Mesothelial cell of epicardium (in vitro differentiated cells): ENCODE measurements around the gene PCYT2. TPM values are rescaled to one million over a fixed set of nuclear protein-coding genes. Genes with fewer than 3 reads are reported as not detected.

Experiments used
- DNase-seq, 2 experiments: peaks; one replicate each; pipeline ENCODE4 v3.0.0; 2021; ENCODE audit warnings: low spot score in 2 of 2; ENCODE audit not compliant: unreplicated experiment in 2 of 2
- H3K27ac Mint-ChIP-seq: 2 replicates; pipeline ENCODE4 v1.8.0; 2021; ENCODE audit warnings: mixed read lengths
- H3K27me3 Mint-ChIP-seq: 2 replicates; pipeline ENCODE4 v1.8.0; 2021; ENCODE audit warnings: low read depth, mixed read lengths
- H3K36me3 Mint-ChIP-seq: 2 replicates; pipeline ENCODE4 v1.8.0; 2021; ENCODE audit warnings: mixed read lengths
- H3K4me1 Mint-ChIP-seq: 2 replicates; pipeline ENCODE4 v1.8.0; 2021; ENCODE audit warnings: mixed read lengths
- H3K4me3 Mint-ChIP-seq: 2 replicates; pipeline ENCODE4 v1.8.0; 2021; ENCODE audit warnings: mild to moderate bottlenecking, moderate library complexity, mixed read lengths
- H3K9me3 Mint-ChIP-seq: 2 replicates; pipeline ENCODE4 v1.8.0; 2021; ENCODE audit warnings: mixed read lengths
- CTCF ChIP-seq: fragments of 200-600 bp; sonication (generic); IDR thresholded peaks from one replicate; pipeline ENCODE4 v1.5.0; 2021; ENCODE audit warnings: antibody characterized with exemption; ENCODE audit not compliant: unreplicated experiment
- total RNA-seq: library from RNA; stranded (reverse); gene quantifications from 3 replicates; pipeline ENCODE4 v1.2.1, GENCODE V29; 2021

The PCYT2 gene
- total RNA-seq, 1 donor from 2014 or later, result 20.5 TPM

- H3K27ac Mint-ChIP-seq, result no peak overlapping the region
- no peaks in the 10 kb centered on the region for H3K9me3 Mint-ChIP-seq
- DNase-seq, result no peak
- H3K4me1 Mint-ChIP-seq, result peaks cover 19% of the 10 kb centered on the region
- no peak for TF ChIP-seq CTCF
- H3K4me3 Mint-ChIP-seq, result peak overlapping the region; percentile 10
- no peaks in the 10 kb centered on the region for H3K27me3 Mint-ChIP-seq
- H3K36me3 Mint-ChIP-seq, result no peaks in the 10 kb centered on the region
Observed at GRCh38 chr17:81934098-81934757, 23.0 kb upstream of the PCYT2 start.

- no peaks in the 10 kb centered on the region for H3K27me3 Mint-ChIP-seq
- TF ChIP-seq CTCF, result no peak
- H3K27ac Mint-ChIP-seq, result no peak overlapping the region
- peaks cover 24% of the 10 kb centered on the region for H3K4me1 Mint-ChIP-seq
- H3K36me3 Mint-ChIP-seq, result no peaks in the 10 kb centered on the region
- no peaks in the 10 kb centered on the region for H3K9me3 Mint-ChIP-seq
- H3K4me3 Mint-ChIP-seq, result no peak overlapping the region
- DNase-seq, result no peak
Observed at GRCh38 chr17:81933178-81933699, 22.0 kb upstream of the PCYT2 start.

- no peaks in the 10 kb centered on the region for H3K27me3 Mint-ChIP-seq
- no peak overlapping the region for H3K27ac Mint-ChIP-seq
- H3K36me3 Mint-ChIP-seq, result no peaks in the 10 kb centered on the region
- H3K9me3 Mint-ChIP-seq, result no peaks in the 10 kb centered on the region
- no peak for TF ChIP-seq CTCF
- H3K4me1 Mint-ChIP-seq, result peaks cover 20% of the 10 kb centered on the region
- H3K4me3 Mint-ChIP-seq, result no peak overlapping the region
- no peak for DNase-seq
Observed at GRCh38 chr17:81932333-81932983, 21.3 kb upstream of the PCYT2 start.

GRCh38 chr17:81931557-81932332, 20.5 kb upstream of the PCYT2 start:
- Mint-ChIP-seq H3K4me1 (peaks cover 19% of the 10 kb centered on the region), H3K27me3 (no peaks in the 10 kb centered on the region), H3K9me3 (no peaks in the 10 kb centered on the region), H3K36me3 (no peaks in the 10 kb centered on the region), H3K4me3 (no peak overlapping the region), H3K27ac (no peak overlapping the region)
- TF ChIP-seq CTCF, result no peak
- no peak for DNase-seq

GRCh38 chr17:81931189-81931556, 20.0 kb upstream of the PCYT2 start:
- Mint-ChIP-seq H3K36me3 (no peaks in the 10 kb centered on the region), H3K4me1 (peaks cover 18% of the 10 kb centered on the region), H3K9me3 (no peaks in the 10 kb centered on the region), H3K27ac (no peak overlapping the region), H3K4me3 (no peak overlapping the region), H3K27me3 (no peaks in the 10 kb centered on the region)
- DNase-seq, result no peak
- TF ChIP-seq CTCF, result no peak
